Mesodermal cell (in vitro differentiated cells): ENCODE data around the gene TRAK1.

Experiments
- H3K27ac ChIP-seq: 2 replicates; pipeline ENCODE4 v1.7.0; 2013; ENCODE audit warnings: mild to moderate bottlenecking, low read depth, low read length, moderate library complexity; ENCODE audit not compliant: severe bottlenecking
- H3K36me3 ChIP-seq: 2 replicates; pipeline ENCODE4 v1.7.1; 2013; ENCODE audit warnings: mild to moderate bottlenecking, low read length, moderate library complexity; ENCODE audit not compliant: control insufficient read depth, insufficient read depth
- H3K4me1 ChIP-seq: one replicate; pipeline ENCODE4 v1.7.1; 2013; ENCODE audit warnings: mild to moderate bottlenecking, low read length; ENCODE audit not compliant: insufficient read depth, control insufficient read depth, poor library complexity, severe bottlenecking
- H3K4me3 ChIP-seq: 2 replicates; pipeline ENCODE4 v1.7.0; 2013; ENCODE audit warnings: low read length, control low read depth, mild to moderate bottlenecking; ENCODE audit not compliant: insufficient read depth, poor library complexity, severe bottlenecking; ENCODE audit errors: extremely low read depth
- H3K9me3 ChIP-seq: 2 replicates; pipeline ENCODE4 v1.7.1; 2013; ENCODE audit warnings: mild to moderate bottlenecking, low read length, moderate library complexity; ENCODE audit not compliant: control insufficient read depth
- WGBS, 2 experiments: methylation state at CpG; one replicate each; pipeline ENCODE4 v1.1.5; 2013; ENCODE audit warnings: missing lambda C conversion rate in 2 of 2; ENCODE audit not compliant: insufficient coverage in 2 of 2; 5-methylcytosine and 5-hydroxymethylcytosine counted together

TRAK1 gene

DNA sequence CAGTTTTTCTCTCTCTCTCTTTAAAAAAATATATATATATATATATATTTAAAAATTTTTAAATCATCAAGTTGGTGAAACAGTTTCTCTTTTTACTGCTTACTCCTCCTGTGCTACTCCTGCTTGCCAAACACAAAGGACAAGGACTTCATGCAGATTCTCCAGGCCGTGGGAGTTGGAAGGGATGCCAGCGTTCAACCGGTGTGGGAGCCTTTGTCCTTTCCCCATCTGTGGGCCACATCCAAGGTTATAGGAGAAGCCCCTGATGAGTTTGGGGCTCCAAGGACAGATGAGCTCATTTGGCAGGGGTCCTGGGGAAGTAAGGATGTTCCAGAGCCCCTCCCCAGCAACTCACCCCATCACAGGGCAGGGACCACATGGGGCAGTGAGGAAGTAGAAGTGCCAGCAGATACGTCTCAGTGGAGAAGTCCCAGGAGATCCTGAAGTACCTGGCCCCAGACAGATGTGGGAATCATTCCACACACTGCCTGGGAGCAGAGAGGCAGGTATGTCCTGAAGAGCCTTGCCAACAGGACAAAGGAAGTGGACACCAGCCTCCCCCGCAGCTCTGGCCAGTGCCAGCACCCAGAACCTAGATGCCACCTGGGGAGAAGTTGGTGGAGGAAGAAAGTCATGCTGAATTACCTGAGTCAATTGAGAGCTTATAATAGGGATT lies 138.2 kb downstream of the TRAK1 start:
- no peak overlapping the region for H3K4me3 ChIP-seq
- peaks cover 12% of the 10 kb centered on the region for H3K36me3 ChIP-seq
- no peak overlapping the region for H3K27ac ChIP-seq
- H3K4me1 ChIP-seq = no peaks in the 10 kb centered on the region
- 79 to 100% methylated on average over 3 to 4 of the region's 5 CpGs for WGBS, 2 experiments
- no peaks in the 10 kb centered on the region for H3K9me3 ChIP-seq

DNA sequence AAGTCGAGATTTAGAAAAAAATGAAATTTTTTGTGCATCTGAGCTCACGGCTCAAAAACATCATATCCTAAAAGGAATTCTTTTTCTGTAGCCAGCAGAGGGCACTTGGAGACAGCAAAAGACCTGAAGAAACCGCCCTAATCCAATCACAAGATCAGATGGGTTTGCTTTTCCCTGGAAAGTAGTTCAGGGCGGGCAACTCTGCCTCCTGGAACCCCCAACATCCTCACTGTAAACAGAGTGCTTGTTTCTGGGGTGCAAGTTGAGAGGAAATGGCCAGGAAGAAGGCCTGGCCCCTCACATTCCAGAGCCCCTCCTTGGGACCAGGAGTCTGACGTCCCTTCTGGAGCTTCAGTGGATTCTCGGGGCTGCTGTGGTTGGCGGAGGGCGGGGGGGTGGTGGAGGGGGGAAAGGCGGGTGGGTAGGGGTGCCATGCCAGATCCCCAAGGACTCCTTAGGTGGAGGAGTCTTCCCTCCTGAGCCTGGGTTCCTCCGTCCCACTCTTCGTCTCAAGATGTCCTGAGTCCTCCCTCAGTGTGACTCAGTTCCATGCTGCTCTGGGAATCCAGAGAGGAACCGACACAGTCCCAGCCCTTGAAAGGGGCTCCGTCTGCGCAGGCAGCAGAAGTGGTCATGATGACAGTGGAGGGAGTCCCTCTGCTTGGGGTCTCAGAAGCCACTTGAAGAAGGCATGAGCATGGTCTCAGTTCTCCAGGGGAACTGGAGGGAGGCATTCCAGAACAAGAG lies 139.0 kb downstream of the TRAK1 start:
- no peak overlapping the region for H3K4me3 ChIP-seq
- H3K36me3 ChIP-seq = peaks cover 4% of the 10 kb centered on the region
- H3K9me3 ChIP-seq = no peaks in the 10 kb centered on the region
- no peak overlapping the region for H3K27ac ChIP-seq
- WGBS, 2 experiments = 73 to 83% methylated on average over 6 of the region's 14 CpGs
- H3K4me1 ChIP-seq = no peaks in the 10 kb centered on the region

- Histone ChIP-seq H3K27ac (no peak overlapping the region), H3K4me1 (no peaks in the 10 kb centered on the region), H3K9me3 (no peaks in the 10 kb centered on the region), H3K4me3 (no peak overlapping the region), H3K36me3 (no peaks in the 10 kb centered on the region)
- WGBS, 2 experiments = 90 to 97% methylated on average over 3 to 5 of the region's 5 CpGs
These were observed 139.7 kb downstream of the TRAK1 start for GRCh38 chr3:42230860-42231259.

GRCh38 chr3:42235532-42235931 lies 144.4 kb downstream of the TRAK1 start:
- Histone ChIP-seq H3K4me3 (no peak overlapping the region), H3K27ac (no peak overlapping the region), H3K4me1 (no peaks in the 10 kb centered on the region), H3K9me3 (peaks cover 4% of the 10 kb centered on the region), H3K36me3 (no peaks in the 10 kb centered on the region)

- H3K4me3 ChIP-seq = no peak overlapping the region
- WGBS, 2 experiments = 60% methylated on average over 1 of the region's 2 CpGs; no CpG with 5 or more reads in 1 of the 2 experiments
- peaks cover 4% of the 10 kb centered on the region for H3K9me3 ChIP-seq
- H3K27ac ChIP-seq = no peak overlapping the region
- H3K4me1 ChIP-seq = no peaks in the 10 kb centered on the region
- H3K36me3 ChIP-seq = no peaks in the 10 kb centered on the region
These were observed 145.5 kb downstream of the TRAK1 start for GRCh38 chr3:42236611-42237010.

DNA sequence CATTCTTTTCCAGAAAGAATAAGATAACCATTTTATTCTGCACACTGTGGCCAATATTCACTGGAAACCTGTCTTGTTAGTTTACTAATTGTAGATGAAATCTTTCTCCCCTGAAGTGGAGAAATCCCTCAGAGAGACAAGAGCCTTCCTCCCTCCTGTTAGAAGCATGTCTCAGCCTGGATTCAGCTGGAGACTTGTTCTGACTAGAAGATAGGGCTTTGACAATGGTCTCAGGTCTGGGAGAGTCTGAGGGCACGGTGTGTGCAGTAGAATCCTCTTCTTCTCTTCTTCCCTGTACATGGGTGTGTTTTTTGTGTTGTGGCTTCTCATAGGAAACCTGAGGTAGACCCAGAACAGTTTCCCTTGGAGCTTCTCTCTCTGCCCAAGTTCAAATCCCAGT lies 154.9 kb downstream of the TRAK1 start:
- no CpG with 5 or more reads among the region's 1 CpG for WGBS, 2 experiments
- Histone ChIP-seq H3K27ac (no peak overlapping the region), H3K4me3 (no peak overlapping the region), H3K4me1 (no peaks in the 10 kb centered on the region), H3K9me3 (no peaks in the 10 kb centered on the region), H3K36me3 (no peaks in the 10 kb centered on the region)

DNA sequence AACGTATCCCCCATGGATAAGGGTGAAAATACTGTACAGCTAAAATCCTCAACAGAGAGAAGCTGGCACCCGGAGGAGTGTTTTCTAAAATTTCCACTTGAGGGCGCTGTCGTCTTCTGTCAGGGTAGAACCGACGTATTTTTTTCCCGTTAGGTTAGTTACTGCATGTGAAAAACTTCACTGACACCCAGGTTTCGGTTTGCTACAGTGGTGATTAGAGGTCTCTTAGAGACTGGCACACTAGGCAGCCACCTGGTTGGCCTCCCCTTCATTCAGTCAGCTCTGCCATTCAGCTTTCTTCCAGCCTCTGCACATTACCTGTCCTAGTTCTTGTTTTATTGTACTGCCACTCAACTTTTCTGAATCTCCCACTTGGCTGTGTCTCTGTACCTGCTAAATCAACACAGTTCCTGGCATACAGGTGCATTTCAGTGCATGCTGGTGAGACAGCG lies 156.4 kb downstream of the TRAK1 start:
- no peaks in the 10 kb centered on the region for H3K36me3 ChIP-seq
- no peaks in the 10 kb centered on the region for H3K4me1 ChIP-seq
- H3K4me3 ChIP-seq = no peak overlapping the region
- no peak overlapping the region for H3K27ac ChIP-seq
- 20 to 21% methylated on average over 6 to 9 of the region's 9 CpGs for WGBS, 2 experiments
- no peaks in the 10 kb centered on the region for H3K9me3 ChIP-seq

DNA sequence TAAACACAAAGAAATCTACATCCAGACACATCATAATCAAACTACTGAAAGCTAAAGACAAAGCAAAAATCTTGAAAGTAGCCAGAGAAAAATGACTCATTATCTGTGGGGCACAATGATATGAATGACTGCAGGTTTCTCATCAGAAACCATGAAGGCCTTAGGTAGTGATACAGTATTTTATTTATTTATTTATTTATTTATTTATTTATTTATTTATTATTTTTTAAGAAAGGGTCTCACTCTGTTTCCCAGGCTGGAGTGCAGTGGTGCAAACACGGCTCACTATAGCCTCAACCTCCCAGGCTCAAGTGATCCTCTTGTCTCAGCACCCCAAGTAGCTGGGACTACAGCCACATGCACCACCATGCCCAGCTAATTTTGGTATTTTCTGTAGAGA lies 159.6 kb downstream of the TRAK1 start:
- Histone ChIP-seq H3K27ac (no peak overlapping the region), H3K9me3 (no peaks in the 10 kb centered on the region), H3K4me3 (no peak overlapping the region), H3K36me3 (no peaks in the 10 kb centered on the region), H3K4me1 (peaks cover 3% of the 10 kb centered on the region)
- 86% methylated on average over 1 of the region's 1 CpG; no CpG with 5 or more reads in 1 of the 2 experiments for WGBS, 2 experiments

DNA sequence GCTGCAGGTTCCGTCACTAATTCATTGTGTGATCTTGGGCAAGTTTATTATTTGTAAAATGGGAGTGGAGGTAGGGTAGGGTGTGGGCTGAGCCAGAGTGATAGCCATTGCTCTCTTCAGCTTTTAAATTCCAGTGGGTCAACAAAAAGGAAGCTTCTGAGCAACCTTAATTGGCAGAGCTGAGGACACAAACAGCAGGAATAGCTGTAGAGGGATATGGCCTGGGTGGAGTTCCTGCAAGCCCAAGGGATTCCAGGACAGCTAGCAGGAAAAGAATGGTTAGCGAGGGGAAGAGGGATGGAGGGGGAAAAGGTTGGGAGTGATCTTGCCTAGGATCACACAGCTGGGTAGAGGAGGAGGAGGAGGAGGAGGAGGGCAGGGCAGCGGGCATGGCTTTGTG lies 163.4 kb downstream of the TRAK1 start:
- Histone ChIP-seq H3K27ac (no peak overlapping the region), H3K36me3 (no peaks in the 10 kb centered on the region), H3K9me3 (no peaks in the 10 kb centered on the region), H3K4me1 (peaks cover 6% of the 10 kb centered on the region), H3K4me3 (no peak overlapping the region)
- 69 to 81% methylated on average over 3 of the region's 3 CpGs for WGBS, 2 experiments

GRCh38 chr3:42256135-42256819 lies 165.1 kb downstream of the TRAK1 start:
- Histone ChIP-seq H3K4me1 (peaks cover 6% of the 10 kb centered on the region), H3K36me3 (no peaks in the 10 kb centered on the region), H3K27ac (no peak overlapping the region), H3K9me3 (no peaks in the 10 kb centered on the region), H3K4me3 (no peak overlapping the region)
- no CpG with 5 or more reads among the region's 1 CpG for WGBS, 2 experiments
